Peyer's patch (tissue), 4 donors: Measurements from ENCODE around the gene KIF4B. TPM values are rescaled to one million over a fixed set of nuclear protein-coding genes. Genes with fewer than 3 reads are reported as not detected.
"Not testable (repeated sequence)": the region's sequence is repeated elsewhere in the genome, so short reads cannot be mapped to it uniquely, and the experiment has no call there.

Experiments used
- DNase-seq, 3 donors: peaks; one replicate each; pipeline ENCODE4 v3.0.0-alpha.2; 2017 to 2019
- H3K27ac ChIP-seq, 4 donors: fragments of 200-600 bp; sonication (generic); one replicate each; pipeline ENCODE4 v1.5.1; 2016 to 2019
- H3K27me3 ChIP-seq, 2 donors: fragments of 200-600 bp; sonication (generic); one replicate each; pipeline ENCODE4 v1.5.1; 2019
- H3K36me3 ChIP-seq, 3 donors: fragments of 200-600 bp; sonication (generic); one replicate each; pipeline ENCODE4 v1.5.1; 2016 to 2019
- H3K4me1 ChIP-seq, 4 donors: fragments of 200-600 bp; sonication (generic); one replicate each; pipeline ENCODE4 v1.5.1; 2016 to 2019
- H3K4me3 ChIP-seq, 4 donors: fragments of 200-600 bp; sonication (generic); 1 replicate in 3 of 4; 2 replicates in 1 of 4; pipeline ENCODE4 v1.5.1; 2016 to 2019; ENCODE audit warnings: mild to moderate bottlenecking in 1 of 4
- H3K9me3 ChIP-seq, 4 donors: fragments of 200-600 bp; sonication (generic); one replicate each; pipeline ENCODE4 v1.5.1; 2016 to 2019; ENCODE audit warnings: mild to moderate bottlenecking in 1 of 4
- CTCF ChIP-seq, 6 experiments: fragments of 450-650 bp in 4 of 6; fragments of 200-600 bp in 2 of 6; sonication (generic) in 1 of 6; IDR thresholded peaks; one replicate each; pipeline ENCODE4 v1.5.1; 2017 to 2019; ENCODE audit warnings: antibody characterized with exemption in 6 of 6, mild to moderate bottlenecking in 3 of 6, moderate library complexity in 1 of 6
- POLR2A ChIP-seq, 2 donors: fragments of 450-650 bp; IDR thresholded peaks; one replicate each; pipeline ENCODE4 v1.5.1; 2017; ENCODE audit warnings: antibody characterized with exemption in 2 of 2, mild to moderate bottlenecking in 2 of 2, moderate library complexity in 2 of 2
- total RNA-seq, 4 donors: library from RNA; depleted of rRNA; stranded (reverse); fragments of >200 nt; gene quantifications; one replicate each; pipeline ENCODE4 v1.1.0, GENCODE V29; 2016

KIF4B gene
- total RNA-seq, 4 donors from 2014 or later, result not detected

DNA sequence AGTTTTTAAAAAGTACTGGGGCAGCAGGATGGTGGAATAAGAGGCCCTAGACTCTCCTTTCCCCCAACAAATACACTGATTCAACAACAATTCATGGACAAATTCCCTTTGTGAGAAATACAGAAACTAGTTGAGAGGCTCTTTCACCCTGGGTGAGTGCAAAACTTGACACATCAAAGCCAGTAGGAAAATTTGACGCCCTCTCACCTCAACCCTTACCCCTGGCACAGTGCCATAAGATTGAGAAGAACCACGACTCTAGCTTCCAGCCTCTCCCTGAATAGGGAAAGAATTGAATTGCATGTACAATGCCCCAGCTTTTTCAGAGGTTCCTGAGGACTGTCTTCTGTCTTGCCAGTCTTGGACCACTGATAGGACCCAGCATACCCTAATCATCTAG is 12.3 kb downstream of the KIF4B start:
- no peak overlapping the region for H3K4me3 ChIP-seq
- no peaks in the 10 kb centered on the region for H3K27me3 ChIP-seq
- H3K9me3 ChIP-seq, result no peaks in the 10 kb centered on the region
- H3K36me3 ChIP-seq, result no peaks in the 10 kb centered on the region
- no peak overlapping the region for H3K27ac ChIP-seq
- DNase-seq, result no peak
- H3K4me1 ChIP-seq, result no peaks in the 10 kb centered on the region
- no peak for TF ChIP-seq CTCF (IDR thresholded peaks at IDR 0.05)
- TF ChIP-seq POLR2A (IDR thresholded peaks at IDR 0.05), result no peak

DNA sequence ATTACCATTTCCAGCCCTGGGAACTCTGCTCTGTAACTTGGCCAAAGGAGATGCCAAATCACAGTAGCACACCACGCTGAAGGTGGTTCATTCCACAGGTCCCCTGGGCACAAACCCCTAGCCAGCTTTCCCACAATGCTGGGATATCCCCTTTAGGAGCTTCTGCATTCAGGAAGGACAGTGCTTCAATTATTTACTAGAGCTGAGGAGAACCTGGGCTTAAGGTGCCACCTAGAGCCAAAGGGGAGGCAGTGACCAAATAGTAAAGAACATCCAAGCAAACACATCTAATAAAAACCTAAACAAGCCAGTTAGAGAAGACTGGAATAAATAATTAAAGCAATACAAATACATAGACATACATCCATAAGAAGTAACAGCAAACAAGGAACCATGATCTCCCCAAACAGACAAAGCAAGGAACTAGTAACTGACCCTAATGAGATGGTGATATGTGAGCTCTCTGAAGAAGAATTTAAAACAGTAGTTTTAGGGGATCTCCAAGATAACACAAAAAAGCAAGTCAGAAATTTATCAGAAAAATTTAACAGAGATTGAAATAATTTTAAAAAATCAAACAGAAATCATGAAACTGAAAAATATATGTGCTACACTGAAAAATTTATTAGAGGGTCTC is 14.6 kb downstream of the KIF4B start:
- no peaks in the 10 kb centered on the region for H3K4me1 ChIP-seq
- H3K36me3 ChIP-seq, result no peaks in the 10 kb centered on the region
- no peaks in the 10 kb centered on the region for H3K9me3 ChIP-seq
- no peaks in the 10 kb centered on the region for H3K27me3 ChIP-seq
- H3K27ac ChIP-seq, result no peak overlapping the region
- TF ChIP-seq CTCF (IDR thresholded peaks at IDR 0.05) (no peak), POLR2A (IDR thresholded peaks at IDR 0.05) (no peak)
- H3K4me3 ChIP-seq, result no peak overlapping the region
- no peak for DNase-seq

DNA sequence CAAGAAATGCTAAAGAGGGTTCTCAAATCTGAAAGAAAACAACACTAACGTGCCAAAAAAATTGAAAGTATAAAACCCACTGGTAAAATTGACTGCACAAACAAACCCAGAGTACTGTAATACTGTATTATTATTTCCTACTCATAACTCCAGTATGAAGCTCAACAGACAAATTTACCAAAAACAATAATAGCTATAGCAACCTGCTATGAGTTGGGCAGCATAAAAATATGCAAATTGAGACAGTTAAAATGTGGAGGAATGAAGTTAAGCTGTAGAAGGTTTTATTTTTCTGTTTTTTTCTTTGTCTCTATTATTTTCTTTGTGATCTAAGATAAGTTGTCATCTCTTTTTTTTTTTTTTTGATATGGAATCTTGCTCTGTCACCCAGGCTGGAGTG is 15.7 kb downstream of the KIF4B start:
- no peak overlapping the region for H3K4me3 ChIP-seq
- no peak overlapping the region for H3K27ac ChIP-seq
- TF ChIP-seq CTCF (IDR thresholded peaks at IDR 0.05) (no peak), POLR2A (IDR thresholded peaks at IDR 0.05) (no peak)
- no peak for DNase-seq
- no peaks in the 10 kb centered on the region for H3K36me3 ChIP-seq
- H3K9me3 ChIP-seq, result no peaks in the 10 kb centered on the region
- no peaks in the 10 kb centered on the region for H3K27me3 ChIP-seq
- no peaks in the 10 kb centered on the region for H3K4me1 ChIP-seq

DNA sequence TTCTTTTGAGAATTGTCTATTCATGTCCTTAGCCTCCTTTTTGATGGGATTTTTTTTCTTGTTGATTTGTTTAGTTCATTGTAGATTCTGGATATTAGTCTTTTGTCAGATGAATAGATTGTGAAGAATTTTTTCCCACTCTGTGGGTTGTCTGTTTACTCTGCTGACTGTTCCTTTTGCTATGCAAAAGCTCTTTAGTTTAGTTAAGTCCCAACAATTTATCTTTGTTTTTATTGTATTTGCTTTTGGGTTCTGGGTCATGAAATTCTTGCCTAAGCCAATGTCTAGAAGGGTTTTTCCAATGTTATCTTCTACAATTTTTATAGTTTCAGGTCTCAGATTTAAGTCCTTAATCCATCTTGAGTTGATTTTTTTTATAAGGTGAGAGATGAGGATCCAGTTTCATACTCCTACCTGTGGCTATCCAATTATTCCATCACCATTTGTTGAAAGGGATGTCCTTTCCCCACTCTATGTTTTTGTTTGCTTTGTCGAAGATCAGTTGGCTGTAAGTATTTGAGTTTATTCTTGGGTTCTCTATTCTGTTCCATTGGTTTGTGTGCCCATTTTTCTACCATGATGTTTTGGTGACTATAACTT is 20.7 kb downstream of the KIF4B start:
- H3K27ac ChIP-seq, H3K9me3 ChIP-seq, DNase-seq, H3K36me3 ChIP-seq, H3K27me3 ChIP-seq, H3K4me3 ChIP-seq, H3K4me1 ChIP-seq: not testable (repeated sequence)

DNA sequence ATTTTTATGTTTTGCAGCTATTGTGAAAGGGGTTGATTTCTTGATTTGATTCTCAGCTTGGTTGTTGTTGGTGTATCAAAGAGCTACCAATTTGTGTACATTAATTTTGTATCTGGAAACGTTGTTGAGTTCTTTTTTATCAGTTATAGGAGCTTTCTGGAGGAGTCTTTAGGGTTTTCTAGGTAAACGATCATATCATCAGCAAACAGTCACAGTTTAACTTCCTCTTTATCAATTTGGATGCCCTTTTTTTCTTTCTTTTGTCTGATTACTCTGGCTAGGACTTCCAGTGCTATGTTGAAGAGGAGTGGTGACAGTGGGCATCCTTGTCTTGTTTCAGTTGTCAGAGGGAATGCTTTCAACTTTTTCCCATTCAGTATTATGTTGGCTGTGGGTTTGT is 21.5 kb downstream of the KIF4B start:
- not testable (repeated sequence) for H3K27me3 ChIP-seq, H3K9me3 ChIP-seq

GRCh38 chr5:155040984-155041653 is 27.6 kb downstream of the KIF4B start:
- no peaks in the 10 kb centered on the region for H3K36me3 ChIP-seq
- DNase-seq, result no peak
- H3K27ac ChIP-seq, result no peak overlapping the region
- TF ChIP-seq POLR2A (IDR thresholded peaks at IDR 0.05) (no peak), CTCF (IDR thresholded peaks at IDR 0.05) (no peak)
- no peaks in the 10 kb centered on the region for H3K27me3 ChIP-seq
- H3K4me3 ChIP-seq, result no peak overlapping the region
- H3K4me1 ChIP-seq, result no peaks in the 10 kb centered on the region
- H3K9me3 ChIP-seq, result no peaks in the 10 kb centered on the region

More for the DNA sequence above, 21.5 kb downstream of the KIF4B start:
- H3K4me3 ChIP-seq, H3K27ac ChIP-seq, H3K4me1 ChIP-seq, DNase-seq, H3K36me3 ChIP-seq: not testable (repeated sequence)
